Breast epithelium (tissue), 3 donors: ENCODE measurements around the gene PHOSPHO1.

Experiments
- POLR2A ChIP-seq: fragments of 450-650 bp; IDR thresholded peaks from one replicate; pipeline ENCODE4 v1.6.1; 2016; ENCODE audit warnings: antibody characterized with exemption, mild to moderate bottlenecking, moderate library complexity
- POLR2AphosphoS5 ChIP-seq, 3 donors: sonication (generic); formaldehyde crosslinking; IDR thresholded peaks; one replicate each; pipeline ENCODE4 v1.6.1; 2017; ENCODE audit warnings: antibody characterized with exemption in 3 of 3
- TF ChIP-seq, protein P1 (sequence below), 3 donors: fragments of 450-650 bp; IDR thresholded peaks; one replicate each; pipeline ENCODE4 v1.5.1; 2016 to 2017; ENCODE audit warnings: antibody characterized with exemption in 3 of 3, mild to moderate bottlenecking in 3 of 3, moderate library complexity in 3 of 3

- TF ChIP-seq, protein P1, sequence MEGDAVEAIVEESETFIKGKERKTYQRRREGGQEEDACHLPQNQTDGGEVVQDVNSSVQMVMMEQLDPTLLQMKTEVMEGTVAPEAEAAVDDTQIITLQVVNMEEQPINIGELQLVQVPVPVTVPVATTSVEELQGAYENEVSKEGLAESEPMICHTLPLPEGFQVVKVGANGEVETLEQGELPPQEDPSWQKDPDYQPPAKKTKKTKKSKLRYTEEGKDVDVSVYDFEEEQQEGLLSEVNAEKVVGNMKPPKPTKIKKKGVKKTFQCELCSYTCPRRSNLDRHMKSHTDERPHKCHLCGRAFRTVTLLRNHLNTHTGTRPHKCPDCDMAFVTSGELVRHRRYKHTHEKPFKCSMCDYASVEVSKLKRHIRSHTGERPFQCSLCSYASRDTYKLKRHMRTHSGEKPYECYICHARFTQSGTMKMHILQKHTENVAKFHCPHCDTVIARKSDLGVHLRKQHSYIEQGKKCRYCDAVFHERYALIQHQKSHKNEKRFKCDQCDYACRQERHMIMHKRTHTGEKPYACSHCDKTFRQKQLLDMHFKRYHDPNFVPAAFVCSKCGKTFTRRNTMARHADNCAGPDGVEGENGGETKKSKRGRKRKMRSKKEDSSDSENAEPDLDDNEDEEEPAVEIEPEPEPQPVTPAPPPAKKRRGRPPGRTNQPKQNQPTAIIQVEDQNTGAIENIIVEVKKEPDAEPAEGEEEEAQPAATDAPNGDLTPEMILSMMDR (IDR thresholded peaks at IDR 0.05): no peak
- TF ChIP-seq POLR2A (no peak), POLR2AphosphoS5 (IDR thresholded peaks at IDR 0.05) (no peak)
These were observed 39.7 kb downstream of the PHOSPHO1 start for GRCh38 chr17:49190932-49191331.
